GM18861 (cell line): ENCODE results near the gene NTPCR.
"Not testable (repeated sequence)": the region's sequence is repeated elsewhere in the genome, so short reads cannot be mapped to it uniquely, and the experiment has no call there.

Experiments
- ATAC-seq: cut with Tn5 transposase; IDR thresholded peaks from one replicate; pipeline ENCODE4 v1.9.1; 2021; ENCODE audit not compliant: unreplicated experiment

NTPCR gene

GRCh38 chr1:232950197-232951176 lies at the start of gene NTPCR:
NTPCR (plus strand) TSS chr1:232950611; CDS start chr1:232950711, 100 bp downstream.
- peak; percentile 73 for ATAC-seq

DNA sequence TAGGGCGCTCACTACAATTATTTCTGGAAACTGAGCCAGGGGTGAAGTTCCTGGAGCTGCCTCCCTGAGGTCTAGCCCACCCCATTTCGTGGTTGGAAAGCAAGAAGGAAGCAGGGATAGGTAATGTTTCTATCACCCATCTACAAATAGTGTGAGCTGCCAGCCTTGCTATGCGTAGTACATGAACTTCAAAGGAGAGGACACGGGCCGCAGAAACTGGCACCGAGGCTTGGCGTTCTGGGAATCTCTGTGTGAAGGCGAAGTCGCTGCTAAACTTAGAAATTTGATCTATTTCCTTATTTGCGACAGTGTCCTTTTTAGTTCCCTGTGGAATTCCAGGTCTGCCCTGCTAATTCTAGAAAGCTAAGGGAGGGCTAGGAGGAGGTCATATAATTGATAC lies 49.6 kb upstream of the NTPCR start:
- ATAC-seq, result no peak

GRCh38 chr1:232901255-232901654 lies 49.2 kb upstream of the NTPCR start:
- no peak for ATAC-seq

GRCh38 chr1:232902774-232903350 lies 47.5 kb upstream of the NTPCR start:
- ATAC-seq, result no peak

DNA sequence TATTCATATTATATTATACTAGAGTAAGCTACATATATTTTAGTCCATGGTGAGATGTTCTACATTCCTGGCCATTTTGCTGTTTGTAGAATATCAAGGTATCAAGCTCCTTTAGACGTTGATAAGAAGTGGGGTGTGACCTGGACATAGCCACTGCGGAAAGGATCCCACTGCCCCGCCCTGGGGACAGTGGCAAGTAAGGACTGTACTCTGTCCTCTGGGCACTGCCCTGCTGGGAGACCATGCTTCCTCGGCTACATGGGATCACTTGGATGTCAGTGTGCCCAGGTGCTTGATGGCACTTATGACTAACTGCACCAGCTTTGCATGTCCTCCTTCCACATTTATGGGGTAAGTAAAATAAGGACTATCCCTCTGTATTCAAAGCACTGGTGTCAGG lies 46.3 kb upstream of the NTPCR start:
- no peak for ATAC-seq

GRCh38 chr1:232904566-232904965 lies 45.8 kb upstream of the NTPCR start:
- no peak for ATAC-seq

DNA sequence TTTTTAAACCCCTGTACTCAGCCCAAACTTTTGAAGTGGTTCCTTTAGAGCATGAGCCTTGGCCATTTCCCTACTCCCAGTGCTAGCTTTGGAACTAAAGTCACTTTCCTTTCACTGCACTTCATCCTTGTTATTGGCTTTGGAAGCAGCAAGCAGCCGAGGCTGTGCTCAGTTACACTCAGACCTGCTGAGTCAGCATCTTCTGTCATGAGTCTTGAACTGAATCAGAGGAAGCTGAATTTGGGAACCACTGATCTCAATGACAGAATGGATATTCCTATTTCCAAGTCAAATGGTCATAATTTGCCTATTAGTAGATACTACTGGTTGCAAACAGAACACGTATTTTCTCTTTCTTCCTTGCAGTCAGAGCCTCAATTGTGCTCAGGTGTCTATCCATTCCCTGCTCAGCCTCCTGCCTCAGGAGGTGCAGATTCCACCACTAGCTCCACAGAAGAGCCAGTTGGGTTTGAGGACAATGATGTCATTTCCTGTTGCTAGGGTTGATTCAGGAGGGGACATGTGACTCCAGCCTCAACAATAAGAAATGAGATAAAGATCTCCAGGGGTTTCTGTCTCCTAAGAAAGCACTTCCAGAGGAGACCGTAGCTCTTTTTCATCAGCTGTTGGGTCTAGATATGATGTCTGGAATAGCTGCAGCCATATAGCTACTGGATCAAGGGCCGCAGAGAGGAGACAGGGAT lies 44.9 kb upstream of the NTPCR start:
- ATAC-seq, result no peak

DNA sequence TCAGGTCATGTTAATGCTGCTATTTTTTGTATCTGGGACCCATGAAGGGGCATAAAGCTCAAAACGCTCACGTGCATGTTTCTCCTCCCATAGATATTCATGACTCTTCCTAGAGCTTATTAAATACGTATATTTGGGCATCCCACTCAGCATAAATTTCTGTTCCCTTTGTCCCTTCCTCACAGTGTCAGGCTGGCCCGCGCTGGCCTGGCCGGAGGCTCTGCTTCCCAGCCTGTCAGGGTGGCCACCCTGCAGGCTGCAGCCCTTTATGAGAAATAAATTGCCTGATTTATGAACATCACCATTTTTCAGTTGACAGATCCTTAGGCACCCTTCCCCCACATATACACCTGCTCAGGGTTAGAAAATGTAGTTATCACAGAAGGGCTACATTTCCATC lies 44.0 kb upstream of the NTPCR start:
- ATAC-seq, result no peak

DNA sequence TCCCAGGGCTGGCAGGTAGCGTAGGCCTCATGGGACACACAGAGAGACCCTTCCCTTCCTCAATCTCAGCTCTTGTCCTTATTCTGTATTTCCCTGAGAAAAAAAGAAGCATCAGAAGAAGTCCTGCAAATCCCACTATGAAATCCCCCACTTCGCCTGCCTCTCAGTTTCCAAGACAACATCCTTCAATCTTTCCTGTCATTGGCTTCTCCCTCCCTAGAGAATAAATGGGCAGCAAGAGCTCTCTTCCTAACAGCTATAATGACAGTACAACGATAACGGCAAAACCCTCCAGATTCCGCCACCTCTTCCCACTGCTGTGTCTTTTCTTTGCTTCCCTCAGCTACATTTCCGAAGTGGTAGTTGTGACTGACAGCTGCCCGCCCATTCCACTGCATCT lies 41.6 kb upstream of the NTPCR start:
- no peak for ATAC-seq

DNA sequence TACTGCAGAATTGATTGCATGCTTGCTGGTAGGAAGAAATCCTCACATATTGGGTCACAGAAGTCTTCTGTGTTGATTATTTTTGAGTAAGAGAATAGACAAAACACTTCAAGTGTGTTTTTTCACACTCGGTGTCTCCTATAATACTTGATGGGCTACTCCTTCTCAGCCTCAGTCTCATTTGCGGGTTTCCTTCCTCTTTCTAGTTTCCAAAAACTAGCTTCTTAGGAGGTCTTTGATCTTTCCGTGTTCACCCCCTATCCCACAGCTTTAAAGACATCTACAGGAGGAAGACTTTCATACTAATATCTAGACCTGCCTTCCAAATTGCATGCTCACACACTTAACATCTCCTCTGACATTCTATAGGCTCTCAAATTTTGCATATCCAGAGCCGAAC lies 40.7 kb upstream of the NTPCR start:
- no peak for ATAC-seq

DNA sequence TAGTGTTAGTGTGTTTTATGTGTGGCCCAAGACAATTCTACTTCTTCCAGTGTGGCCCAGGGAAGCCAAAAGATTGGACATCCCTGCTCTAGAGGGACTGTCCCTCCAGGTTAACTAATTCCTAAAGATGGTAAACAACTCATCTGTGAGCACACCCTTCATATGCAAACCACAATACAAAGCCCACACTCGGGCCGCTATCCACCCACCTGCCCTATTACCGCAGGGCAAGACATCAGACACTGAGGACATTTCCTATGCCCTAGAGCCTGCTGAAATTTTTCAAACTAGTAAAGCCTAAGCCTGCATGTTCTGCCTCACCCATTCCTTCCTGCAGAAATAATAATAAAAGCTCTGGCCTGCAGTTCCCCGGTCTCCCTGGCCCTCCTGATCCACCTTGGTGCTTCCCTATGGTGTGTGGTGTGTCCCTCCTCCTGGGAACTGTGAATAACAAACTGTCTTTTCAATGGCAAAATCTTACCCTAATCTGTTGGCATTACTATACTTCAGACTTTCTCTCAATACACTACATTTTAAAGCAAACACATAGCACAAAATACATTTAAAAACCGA lies 39.3 kb upstream of the NTPCR start:
- ATAC-seq, result no peak

GRCh38 chr1:232912845-232913580 lies 37.4 kb upstream of the NTPCR start:
- ATAC-seq, result no peak

DNA sequence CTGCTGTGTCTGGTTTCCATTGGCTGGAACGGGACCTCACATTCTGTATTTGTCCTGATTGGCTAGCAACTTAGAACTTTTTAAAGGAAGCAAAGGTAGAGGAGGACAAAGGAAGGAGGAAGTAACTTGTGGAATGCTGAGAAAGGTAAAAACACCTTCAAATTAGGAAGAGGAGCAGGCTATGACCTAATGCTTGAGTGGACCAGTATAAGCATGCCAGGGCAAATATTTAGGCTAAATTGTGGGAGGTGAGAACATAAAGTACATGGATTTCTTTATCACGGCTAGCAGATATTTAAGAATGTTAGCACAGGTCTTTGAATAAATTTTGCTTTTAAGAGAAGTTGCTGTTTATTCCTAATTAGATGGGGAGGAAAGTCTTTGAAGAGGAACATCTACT lies 36.1 kb upstream of the NTPCR start:
- ATAC-seq, result not testable (repeated sequence)

- ATAC-seq, result no peak
These were observed 35.2 kb upstream of the NTPCR start for GRCh38 chr1:232915212-232915611.

GRCh38 chr1:232917053-232917452 lies 33.4 kb upstream of the NTPCR start:
- no peak for ATAC-seq

GRCh38 chr1:232921381-232921780 lies 29.0 kb upstream of the NTPCR start:
- no peak for ATAC-seq

DNA sequence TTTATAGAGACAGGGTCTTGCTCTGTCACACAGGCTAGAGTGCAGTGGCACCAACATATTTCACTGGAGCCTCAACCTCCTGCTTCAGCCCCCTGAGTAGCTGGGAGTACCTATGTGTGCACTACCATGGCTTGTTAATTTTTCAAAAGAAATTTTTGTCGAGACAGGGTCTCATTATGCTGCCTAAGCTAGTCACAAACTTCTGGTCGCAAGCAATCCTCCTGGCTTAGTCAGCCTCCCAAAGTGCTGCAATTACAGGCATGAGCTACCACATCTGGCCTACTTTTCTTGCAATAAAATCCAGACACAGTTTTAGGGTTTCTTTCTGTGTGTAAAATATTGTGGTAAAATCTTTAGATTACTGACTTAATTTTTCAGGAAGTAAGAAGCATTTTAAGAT lies 27.9 kb upstream of the NTPCR start:
- ATAC-seq, result no peak

GRCh38 chr1:232923739-232924386 lies 26.5 kb upstream of the NTPCR start:
- no peak for ATAC-seq

DNA sequence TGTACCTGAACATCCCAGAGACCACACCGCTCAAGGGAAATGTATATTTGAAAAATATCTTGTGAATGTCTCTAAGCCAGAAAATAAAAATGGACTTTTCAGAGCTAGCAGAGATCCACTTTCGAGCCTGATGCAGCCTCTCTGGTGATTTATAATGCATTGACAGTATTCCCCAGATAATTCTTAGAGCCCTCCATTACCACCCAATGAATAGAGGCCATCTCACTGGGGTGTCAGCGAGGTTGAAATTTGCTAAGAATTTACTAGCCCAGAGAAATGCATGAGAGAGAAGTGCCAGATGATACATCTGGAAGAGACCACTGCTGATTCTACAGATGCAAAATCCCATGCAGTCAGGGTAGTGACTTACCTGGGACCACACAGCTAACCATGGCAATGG lies 25.5 kb upstream of the NTPCR start:
- no peak for ATAC-seq
